Right lobe of liver (tissue), 4 donors: ENCODE measurements around the gene TRAK2.

Experiments used
- CTCF ChIP-seq, 4 donors: fragments of 200-600 bp in 3 of 4; fragments of 450-650 bp in 1 of 4; IDR thresholded peaks; one replicate each; pipeline versions ENCODE4 v1.5.1 to v1.8.0; 2016 to 2022; ENCODE audit warnings: antibody characterized with exemption in 4 of 4, mild to moderate bottlenecking in 2 of 4
- POLR2A ChIP-seq: fragments of 450-650 bp; IDR thresholded peaks from one replicate; pipeline ENCODE4 v1.6.1; 2017; ENCODE audit warnings: antibody characterized with exemption, mild to moderate bottlenecking
- donor health status: DM: no; HTN: no; CAD: no.
- donor health status: DM: no; HTN: no; CAD: no.
- donor health status: DM: no; HTN: yes; CAD: no.

GRCh38 chr2:201366146-201366545 lies 85.1 kb downstream of the TRAK2 start:
- TF ChIP-seq CTCF (IDR thresholded peaks at IDR 0.05) (no peak), POLR2A (no peak)
